ENCODE results near the gene TMEM117.

The TMEM117 gene

DNA sequence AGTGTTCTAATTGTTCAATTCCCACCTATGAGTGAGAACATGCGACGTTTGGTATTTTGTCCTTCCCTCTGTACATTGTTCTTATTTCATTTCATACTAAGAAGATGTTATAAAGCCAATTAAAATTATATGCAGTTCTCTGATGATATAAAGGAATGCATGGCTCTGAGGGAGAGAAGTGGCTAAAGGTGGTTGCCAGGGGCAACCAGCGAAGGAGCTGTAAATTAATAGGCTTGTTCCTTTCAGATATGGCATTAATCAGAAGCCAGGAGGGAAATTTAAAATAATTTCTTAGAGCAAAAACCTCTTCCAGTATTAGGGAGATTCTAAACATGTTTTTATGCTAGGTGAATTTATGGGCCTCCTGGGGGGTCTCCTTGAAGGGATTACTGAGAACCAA is 227.8 kb downstream of the TMEM117 start:
- in situ Hi-C loops (cut with HindIII; ENCODE audit: low sequenced_read_pairs): no loop called here

DNA sequence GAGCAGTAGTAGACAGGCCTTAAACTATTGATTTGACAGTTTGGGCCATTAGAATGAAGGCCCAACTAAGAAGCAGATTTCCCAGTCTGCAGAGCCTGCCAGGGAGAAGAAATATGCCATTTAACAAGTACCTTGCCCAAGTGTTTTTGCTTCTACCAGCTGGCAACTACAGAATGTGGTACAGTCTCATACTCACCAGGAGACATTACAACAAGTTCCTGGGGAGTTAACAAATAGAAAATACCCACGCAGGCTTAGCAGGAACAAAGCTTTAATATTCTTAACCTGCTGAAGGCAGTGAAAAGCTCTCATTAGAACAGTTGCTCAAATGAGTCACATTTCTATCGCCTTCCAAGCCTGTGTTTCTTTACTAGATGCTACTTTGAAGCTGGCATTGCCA is 241.0 kb downstream of the TMEM117 start:
- in situ Hi-C loops (cut with HindIII; ENCODE audit: low sequenced_read_pairs): no loop called here

DNA sequence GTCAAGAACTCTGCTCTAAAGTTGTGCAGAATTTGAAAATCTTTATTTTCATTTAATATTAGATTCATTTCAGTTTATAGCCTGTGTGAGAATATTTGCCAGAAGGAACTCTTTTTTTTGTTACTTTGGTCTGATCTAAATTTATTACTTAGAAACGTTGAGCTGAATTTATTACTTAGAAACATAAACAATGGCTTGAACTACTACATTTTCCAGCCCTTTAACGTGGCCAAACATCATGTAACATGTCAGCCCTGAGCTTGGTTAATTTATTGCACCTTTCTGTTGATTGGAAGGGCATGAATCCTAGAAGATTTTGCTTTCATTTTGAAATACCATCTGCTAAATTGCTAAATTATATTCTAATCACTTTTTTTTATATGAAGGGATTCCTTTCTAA is 241.4 kb downstream of the TMEM117 start:
- in situ Hi-C loops (cut with HindIII; ENCODE audit: low sequenced_read_pairs): no loop called here

DNA sequence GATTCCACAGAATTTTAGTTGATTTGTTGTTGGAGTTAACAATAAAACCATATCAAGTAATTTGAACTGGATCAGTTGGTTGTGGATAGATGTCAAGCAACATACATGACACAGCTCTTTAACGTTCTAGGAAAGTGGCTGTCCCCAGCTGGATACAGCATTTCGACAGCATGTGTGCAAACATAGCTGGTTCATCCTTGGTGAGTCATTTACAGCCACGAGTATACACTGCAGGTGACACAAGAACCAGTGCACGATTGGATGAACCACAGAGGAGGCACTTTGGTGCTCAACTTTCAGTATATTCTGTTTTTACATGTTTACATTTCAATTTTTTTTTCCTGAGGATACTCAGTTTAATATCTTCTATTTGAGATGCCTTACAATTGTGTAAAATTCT is 242.4 kb downstream of the TMEM117 start:
- in situ Hi-C loops (cut with HindIII; ENCODE audit: low sequenced_read_pairs): no loop called here

DNA sequence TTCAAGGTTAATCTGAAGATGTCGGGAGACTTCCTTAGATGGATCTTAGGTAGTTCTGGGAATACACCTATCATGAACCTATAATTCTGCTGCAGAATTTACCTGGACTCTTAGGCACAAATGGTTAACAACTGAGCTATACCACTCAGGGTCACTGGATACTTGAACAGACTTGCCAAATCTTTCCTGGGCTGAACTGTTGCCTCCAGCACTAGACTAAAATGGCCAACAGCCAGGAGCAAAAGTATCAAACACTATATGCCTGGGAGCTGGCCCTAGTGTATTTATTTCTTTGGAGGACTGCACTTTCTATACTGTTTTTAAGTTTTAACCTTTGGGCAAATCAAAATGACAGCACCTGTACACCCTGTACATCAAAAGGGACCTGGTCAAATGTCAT is 252.8 kb downstream of the TMEM117 start:
- in situ Hi-C loops (cut with HindIII; ENCODE audit: low sequenced_read_pairs): no loop called here

DNA sequence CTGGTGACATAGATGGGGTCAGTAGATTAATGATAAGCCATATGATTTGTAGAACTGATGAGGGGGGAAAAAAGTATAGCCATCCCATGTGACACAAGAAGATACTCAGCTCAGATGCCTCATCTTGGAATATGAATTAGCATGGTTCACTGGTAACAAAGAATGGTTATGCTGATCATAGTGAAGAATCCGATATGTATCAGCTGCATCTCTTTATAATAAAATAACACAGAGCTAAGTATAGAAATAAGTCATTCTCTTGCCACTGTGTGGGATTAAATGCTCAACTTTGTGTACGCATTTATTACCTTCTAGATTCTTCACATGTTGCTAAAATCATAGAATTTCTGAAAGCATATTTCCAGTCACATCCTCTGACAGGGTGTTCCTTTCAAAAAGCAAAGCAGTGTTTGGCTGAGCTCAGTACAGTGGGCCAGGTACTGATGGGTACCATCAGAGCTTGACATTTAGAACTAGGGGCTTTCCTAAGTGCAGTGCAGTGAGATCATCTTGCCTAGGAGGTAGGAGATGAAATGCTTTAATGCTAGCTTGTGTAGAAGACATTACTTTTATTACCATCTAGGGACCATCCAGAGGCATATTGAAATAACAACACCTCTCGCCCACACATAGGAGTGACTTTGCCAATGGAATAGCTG is 256.2 kb downstream of the TMEM117 start:
- in situ Hi-C loops (cut with HindIII; ENCODE audit: low sequenced_read_pairs): no loop called here

DNA sequence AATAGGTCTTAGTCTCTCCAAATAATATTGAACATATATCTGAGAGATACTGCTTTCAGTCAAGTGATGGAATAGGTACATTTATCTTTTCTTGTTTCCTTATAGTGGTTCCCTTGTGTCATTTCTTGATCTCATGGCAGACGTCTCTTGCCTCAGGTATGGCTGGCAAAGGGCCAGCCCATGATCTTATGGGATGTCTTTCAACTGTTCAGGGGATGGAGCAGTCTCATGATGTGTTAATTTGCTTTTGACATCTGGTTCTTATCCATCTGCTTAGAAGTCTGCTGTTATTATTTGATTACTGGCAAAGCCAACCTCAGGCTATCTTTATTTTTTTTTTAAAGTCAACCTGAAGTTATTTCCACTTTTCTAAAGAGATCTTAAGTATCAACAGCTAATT is 262.9 kb downstream of the TMEM117 start:
- in situ Hi-C loops (cut with HindIII; ENCODE audit: low sequenced_read_pairs): no loop called here

DNA sequence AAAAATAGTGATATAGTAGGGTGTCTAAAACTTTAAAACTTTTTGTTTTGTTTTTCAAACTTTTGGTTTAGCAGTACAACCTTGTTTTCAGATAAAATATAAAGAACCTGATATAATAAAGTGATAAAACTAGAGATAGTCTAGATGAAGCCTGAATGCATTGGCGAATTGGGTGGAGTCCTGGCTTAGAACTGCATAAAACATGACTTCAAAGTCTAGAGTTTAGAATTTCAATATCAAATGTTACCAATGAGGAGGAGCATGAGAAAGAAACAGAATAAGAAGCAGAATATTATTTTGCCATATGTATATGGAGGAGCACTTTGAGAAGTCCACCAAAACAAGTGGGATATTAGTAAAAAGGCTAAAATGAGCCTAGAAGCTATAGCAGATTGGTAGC is 263.6 kb downstream of the TMEM117 start:
- in situ Hi-C loops (cut with HindIII; ENCODE audit: low sequenced_read_pairs): no loop called here

DNA sequence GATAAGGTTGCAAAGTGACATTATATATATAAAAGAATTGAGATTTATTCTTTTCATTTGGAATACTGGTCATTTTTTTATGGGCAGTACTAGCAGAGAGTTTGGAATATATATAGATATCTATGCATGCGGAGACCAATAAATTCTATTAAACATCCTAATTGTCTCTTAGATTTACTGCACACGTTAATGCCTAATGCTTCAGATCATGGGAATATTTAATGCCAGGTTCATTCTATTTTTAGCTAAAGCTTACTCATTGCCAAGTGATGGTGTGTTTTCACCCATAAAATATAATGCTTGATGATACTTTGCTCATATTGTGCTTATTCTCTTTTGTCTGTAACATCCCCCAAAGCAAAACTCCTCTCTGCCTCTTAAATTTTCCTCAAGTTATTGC is 264.4 kb downstream of the TMEM117 start:
- in situ Hi-C loops (cut with HindIII; ENCODE audit: low sequenced_read_pairs): no loop called here

DNA sequence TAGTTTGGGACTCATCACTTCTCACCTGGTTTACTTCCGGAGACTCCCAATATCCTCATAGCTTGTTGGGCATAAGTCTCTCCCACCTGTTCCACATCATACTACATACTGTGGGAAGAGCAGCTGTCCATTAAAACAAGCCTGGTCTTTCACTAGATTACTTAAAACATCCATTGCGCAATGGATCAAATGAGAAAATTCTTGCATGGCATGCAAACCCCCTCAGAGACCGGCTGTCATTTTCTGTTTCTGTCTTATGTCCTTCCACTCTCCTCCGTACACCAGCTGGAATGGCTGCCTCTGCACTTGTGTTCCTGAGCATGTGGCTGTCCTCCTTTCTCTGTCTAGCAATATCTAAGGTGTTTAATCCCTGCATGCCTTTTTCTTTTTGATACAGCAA is 265.6 kb downstream of the TMEM117 start:
- in situ Hi-C loops (cut with HindIII; ENCODE audit: low sequenced_read_pairs): no loop called here

DNA sequence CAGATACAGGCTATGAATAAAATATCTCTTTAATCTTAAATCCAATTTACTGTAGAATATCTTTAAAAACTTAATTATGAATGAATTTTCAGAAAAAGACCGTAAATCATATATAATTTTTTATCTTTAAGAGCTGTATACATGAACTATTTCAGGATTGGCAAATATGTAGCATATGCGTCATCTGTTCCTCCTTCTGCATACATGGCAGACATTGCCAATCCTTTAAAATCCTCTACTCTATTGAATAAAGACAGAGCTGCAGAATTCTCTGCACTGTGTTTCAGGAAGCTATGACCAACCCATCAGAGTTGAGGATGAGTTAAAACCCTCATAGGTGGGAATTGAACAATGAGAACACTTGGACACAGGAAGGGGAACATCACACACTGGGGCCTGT is 279.0 kb downstream of the TMEM117 start:
- in situ Hi-C loops (cut with HindIII; ENCODE audit: low sequenced_read_pairs): no loop called here

DNA sequence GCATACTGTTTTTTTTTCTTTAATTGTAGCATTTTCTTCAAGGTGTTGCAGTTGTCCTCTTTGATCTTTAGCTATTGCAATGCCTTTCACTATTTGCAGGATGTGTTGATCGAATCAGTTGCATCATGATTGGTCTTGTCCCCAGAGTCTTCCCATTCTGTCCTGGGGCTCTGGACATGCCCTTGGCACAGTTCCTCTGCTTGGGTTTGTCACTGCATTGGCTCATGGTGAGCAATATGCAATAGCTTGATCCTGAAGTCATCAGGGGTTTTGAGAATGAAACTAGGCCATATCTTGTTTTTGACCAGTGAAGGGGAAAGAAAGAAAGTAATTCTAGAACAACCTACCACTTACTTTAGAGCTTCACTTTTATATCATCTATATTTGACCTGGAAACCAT is 281.5 kb downstream of the TMEM117 start:
- in situ Hi-C loops (cut with HindIII; ENCODE audit: low sequenced_read_pairs): no loop called here

DNA sequence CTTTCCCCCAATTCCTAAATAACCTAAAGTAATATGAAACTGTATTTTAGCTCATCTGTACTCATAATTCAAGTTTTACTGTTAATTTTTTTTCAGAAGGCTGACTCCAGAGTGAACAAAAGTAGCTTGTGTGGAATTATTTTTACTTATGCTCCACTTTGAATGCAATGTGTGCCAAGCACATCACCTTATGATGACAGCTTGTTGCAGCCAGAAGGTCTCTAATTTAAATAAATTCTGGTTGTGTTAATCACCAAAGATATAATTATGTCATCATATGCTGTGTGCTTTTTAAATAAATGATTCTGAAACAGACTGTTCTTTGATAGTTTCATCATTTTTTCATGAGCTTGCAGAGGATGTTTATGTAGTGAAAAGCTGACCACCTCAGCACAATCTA is 283.1 kb downstream of the TMEM117 start:
- in situ Hi-C loops (cut with HindIII; ENCODE audit: low sequenced_read_pairs): no loop called here

DNA sequence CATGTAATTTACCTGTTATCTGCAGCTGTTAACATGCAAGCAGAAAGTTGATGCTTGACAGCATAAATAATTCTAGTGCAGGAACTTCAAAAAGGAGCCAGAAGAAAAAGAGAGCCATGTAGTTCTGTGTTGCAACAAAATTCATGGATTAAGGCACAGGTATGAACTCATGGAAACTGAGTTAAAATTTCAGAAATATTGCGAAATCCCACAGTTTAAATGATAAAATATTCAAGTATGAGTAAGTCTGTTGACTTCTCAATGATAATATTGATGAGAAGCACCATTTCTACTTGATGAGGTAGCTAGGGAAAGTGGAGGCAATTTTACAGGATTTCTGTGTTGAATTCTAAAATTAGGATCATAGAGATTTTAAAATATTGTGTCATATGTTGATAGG is 290.9 kb downstream of the TMEM117 start:
- in situ Hi-C loops (cut with HindIII; ENCODE audit: low sequenced_read_pairs): no loop called here

DNA sequence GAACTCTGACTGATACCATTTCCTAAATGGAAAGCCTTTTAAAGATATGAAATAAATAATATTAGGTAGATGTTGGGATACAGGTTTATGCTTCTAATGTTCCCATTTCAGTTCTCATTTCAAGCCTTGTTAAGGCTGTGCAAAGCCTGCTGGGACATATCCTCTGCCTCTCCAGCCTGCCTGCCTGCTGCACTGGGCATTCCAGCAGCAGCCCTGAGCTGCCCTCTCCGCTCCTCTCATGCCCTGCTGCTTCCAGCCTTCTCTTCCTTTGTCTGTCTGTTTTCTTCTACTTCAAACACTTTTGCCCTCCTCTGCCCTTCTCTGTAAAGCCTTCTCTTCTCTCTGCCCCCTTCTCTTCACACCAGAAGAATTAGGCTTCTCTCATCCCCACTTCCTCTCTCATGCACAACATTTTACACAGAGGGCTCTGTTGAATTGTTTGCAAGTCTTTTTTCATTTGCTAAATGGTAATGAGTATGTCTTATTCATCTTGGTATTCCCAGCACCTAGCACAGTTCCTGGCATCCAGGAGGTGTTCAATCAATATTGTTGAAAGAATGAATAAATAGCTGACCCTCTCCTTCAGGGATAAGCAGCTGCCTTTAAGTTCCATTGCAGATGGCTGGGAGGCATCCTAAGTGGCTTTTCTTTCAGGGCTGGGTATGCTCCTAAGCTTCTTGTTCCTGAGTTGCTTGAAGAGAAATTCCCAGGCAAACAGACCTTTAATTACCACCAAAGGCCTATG is 292.3 kb downstream of the TMEM117 start:
- in situ Hi-C loops (cut with HindIII; ENCODE audit: low sequenced_read_pairs): no loop called here

DNA sequence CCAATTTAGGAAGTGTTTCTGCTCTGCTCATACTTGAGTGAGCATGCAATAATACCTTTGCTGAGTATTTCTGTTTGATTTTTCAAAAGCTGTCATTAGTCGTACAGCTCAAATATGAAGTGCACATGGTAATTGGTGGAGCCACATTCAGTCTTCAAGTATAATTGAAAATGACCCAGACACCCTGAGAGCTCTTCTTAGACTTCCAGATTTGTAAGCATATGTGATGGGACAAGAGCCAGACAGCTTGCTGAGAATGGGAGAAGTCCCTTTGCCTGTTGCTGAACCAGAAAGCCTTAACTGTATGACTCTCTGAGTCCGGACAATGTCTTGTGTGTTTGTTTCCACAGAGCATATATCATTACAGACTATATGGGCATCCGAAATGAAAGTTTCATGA is 307.3 kb downstream of the TMEM117 start:
- in situ Hi-C loops (cut with HindIII; ENCODE audit: low sequenced_read_pairs): no loop called here

DNA sequence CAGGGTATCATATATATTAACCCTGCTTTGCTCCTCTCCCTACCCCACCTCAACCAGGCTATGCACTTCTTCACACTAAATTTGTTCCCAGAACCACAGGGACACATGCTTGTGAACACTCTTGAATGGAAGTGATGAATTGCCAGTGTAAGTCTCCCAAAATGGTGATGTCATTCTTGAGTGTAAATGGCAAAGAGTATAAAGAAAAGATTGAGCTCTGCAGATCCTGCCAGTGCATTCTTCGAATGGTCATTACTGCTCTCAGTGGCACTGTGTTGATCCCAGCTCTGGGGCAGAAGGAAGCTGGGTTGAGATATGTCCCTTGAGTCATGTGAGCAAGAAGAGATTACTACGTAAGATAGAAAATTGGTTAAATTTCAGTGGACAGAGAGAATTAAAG is 313.1 kb downstream of the TMEM117 start:
- in situ Hi-C loops (cut with HindIII; ENCODE audit: low sequenced_read_pairs): no loop called here

DNA sequence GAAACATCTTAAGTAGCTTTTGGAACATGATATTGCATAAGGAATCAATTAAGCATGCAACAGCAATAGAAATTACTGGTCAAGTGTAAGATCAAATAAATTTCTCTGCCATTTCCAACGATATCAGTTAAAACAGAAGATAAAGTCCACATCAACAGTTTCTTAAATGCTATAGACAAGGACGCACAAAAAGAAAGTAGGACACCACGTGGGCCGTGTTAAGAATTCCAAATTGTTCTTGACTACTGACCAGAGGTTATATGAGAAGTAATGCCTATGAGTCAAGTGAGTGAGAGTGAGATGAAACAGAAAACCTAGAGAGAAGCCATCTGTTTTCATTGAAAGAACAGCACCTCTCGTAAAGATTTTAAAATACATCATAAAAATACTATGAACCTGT is 318.2 kb downstream of the TMEM117 start:
- in situ Hi-C loops (cut with HindIII; ENCODE audit: low sequenced_read_pairs): no loop called here

DNA sequence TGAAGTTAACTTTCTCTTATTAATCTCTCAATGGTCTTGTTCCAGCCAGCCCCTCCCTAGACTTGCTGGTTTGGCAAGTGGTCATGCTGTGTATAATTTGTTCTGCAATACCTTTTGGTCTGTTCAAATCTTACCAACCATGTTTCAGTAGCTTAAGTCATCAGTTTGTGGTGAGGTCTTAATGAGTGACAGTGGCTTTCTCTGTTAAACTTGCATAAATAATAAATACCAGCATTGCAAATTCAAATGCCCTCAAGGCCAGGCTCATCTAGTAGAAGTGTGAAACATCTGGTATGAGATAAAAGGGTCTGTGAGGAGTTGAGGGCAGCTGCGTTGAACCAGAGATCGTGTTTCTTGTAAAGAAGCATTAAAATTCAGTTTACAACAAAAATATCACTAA is 319.5 kb downstream of the TMEM117 start:
- in situ Hi-C loops (cut with HindIII; ENCODE audit: low sequenced_read_pairs): no loop called here

DNA sequence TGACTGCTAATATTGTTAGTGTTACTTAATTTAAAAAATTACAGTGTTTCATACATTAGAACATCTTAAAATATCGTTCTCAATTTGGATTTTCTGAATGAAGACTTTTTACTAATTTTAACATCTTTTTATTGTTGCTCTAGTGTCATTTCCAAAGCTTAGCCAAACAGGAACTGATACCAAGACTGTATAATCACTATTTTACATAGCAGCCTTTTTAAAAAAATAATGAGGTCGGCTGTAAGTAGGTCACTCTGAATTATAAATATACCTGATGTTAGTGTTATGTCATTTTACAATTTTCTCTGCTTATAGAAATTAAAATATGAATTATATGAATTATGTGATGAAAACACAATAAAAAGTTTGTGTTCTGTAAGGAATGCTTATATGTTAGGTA is 321.5 kb downstream of the TMEM117 start:
- in situ Hi-C loops (cut with HindIII; ENCODE audit: low sequenced_read_pairs): no loop called here

DNA sequence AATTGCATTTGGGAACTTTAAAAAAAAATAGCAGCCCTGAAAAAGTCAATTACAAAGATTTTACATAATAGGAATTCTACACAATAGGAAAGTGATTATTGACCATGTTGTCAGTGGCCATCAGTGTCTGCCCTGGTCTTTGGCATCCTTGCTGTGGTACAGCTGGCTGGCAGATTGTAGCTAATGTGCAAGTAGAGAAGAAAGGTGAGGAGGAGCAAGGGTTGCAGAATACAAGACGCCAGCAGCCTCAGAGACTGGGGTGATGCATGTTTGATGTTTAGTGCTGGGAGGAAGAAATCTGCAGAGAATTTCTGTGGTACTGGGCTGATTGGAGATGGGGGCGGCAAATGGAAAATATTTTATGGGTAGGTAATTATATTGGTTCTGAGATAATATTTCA is 322.9 kb downstream of the TMEM117 start:
- in situ Hi-C loops (cut with HindIII; ENCODE audit: low sequenced_read_pairs): no loop called here

DNA sequence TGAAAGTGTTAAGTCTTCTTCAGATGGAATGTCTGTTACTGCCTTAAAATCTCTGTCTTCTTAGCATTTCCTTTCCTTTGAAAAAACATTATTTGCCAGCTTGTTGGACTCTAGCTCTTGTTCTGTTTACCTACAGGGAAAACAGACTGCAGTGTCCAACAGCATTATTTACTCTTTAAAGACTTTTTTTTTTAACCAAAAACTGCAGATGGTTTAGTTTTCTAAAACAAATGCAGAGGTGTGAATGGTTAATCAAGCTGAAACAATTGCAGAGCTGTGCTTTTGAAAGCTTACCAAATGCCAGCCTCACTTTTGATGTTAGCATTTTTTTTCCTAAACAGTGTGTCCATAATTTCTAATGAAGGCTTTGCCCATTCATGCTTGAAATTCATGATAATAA is 323.3 kb downstream of the TMEM117 start:
- in situ Hi-C loops (cut with HindIII; ENCODE audit: low sequenced_read_pairs): no loop called here

DNA sequence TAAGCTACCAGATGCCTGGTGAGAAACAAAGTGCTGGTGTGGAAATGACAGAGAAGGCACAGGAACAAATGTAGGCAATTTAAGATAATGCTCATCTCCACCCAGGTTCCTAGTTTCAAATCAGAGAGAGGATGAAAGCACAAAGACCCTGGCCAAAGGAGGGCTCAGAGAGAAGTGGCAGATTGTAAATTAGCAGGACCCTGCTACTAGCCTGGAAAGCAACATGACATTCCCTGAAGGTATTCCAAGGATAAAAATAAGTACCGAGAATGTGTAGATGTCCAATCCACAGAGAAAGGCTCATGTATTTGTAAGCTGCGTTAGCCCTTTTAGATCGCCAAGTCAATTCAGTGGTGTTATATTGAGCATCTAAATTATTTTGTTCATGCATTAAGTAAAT is 324.0 kb downstream of the TMEM117 start:
- in situ Hi-C loops (cut with HindIII; ENCODE audit: low sequenced_read_pairs): no loop called here
